ENCODE data around the gene RNPEPL1. TPM values are rescaled to one million over a fixed set of nuclear protein-coding genes. Genes with fewer than 3 reads are reported as not detected.
"Not testable (repeated sequence)": the region's sequence is repeated elsewhere in the genome, so short reads cannot be mapped to it uniquely, and the experiment has no call there.

RNPEPL1 gene
- polyA plus RNA-seq, 4 donors, result 26.2 to 38.7 (median 28.3) TPM

GRCh38 chr2:240601831-240602160 is 33.5 kb downstream of the RNPEPL1 start:
- DNase-seq (ENCODE audit: low read depth in 4 of 4, low spot score in 3 of 4), result no peak

- no peak for DNase-seq (ENCODE audit: low read depth in 4 of 4, low spot score in 3 of 4)
Observed at GRCh38 chr2:240602266-240603050, 34.2 kb downstream of the RNPEPL1 start.

- DNase-seq (ENCODE audit: low read depth in 4 of 4, low spot score in 3 of 4), result no peak
Observed at GRCh38 chr2:240603081-240603835, 35.0 kb downstream of the RNPEPL1 start.

GRCh38 chr2:240603846-240604245 is 35.6 kb downstream of the RNPEPL1 start:
- no peak for DNase-seq (ENCODE audit: low read depth in 4 of 4, low spot score in 3 of 4)

GRCh38 chr2:240604291-240604938 is 36.1 kb downstream of the RNPEPL1 start:
- peak; percentile 49 to 69 (median 56) for DNase-seq (ENCODE audit: low read depth in 4 of 4, low spot score in 3 of 4)

- DNase-seq (ENCODE audit: low read depth in 4 of 4, low spot score in 3 of 4), result no peak
Observed at GRCh38 chr2:240604939-240605716, 36.8 kb downstream of the RNPEPL1 start.

- no peak for DNase-seq (ENCODE audit: low read depth in 4 of 4, low spot score in 3 of 4)
Observed at GRCh38 chr2:240605867-240606743, 37.8 kb downstream of the RNPEPL1 start.

GRCh38 chr2:240611601-240612210 is 43.4 kb downstream of the RNPEPL1 start:
- no peak for DNase-seq (ENCODE audit: low read depth in 4 of 4, low spot score in 3 of 4)

GRCh38 chr2:240613781-240614180 is 45.5 kb downstream of the RNPEPL1 start:
- DNase-seq (ENCODE audit: low read depth in 4 of 4, low spot score in 3 of 4), result no peak

- no peak for DNase-seq (ENCODE audit: low read depth in 4 of 4, low spot score in 3 of 4)
Observed at GRCh38 chr2:240614391-240614790, 46.1 kb downstream of the RNPEPL1 start.

- no peak for DNase-seq (ENCODE audit: low read depth in 4 of 4, low spot score in 3 of 4)
Observed at GRCh38 chr2:240615396-240615795, 47.1 kb downstream of the RNPEPL1 start.

GRCh38 chr2:240615820-240616547 is 47.7 kb downstream of the RNPEPL1 start:
- no peak for DNase-seq (ENCODE audit: low read depth in 4 of 4, low spot score in 3 of 4)

- not testable (repeated sequence) for DNase-seq (ENCODE audit: low read depth in 4 of 4, low spot score in 3 of 4)
Observed at GRCh38 chr2:240616860-240617666, 48.8 kb downstream of the RNPEPL1 start.

GRCh38 chr2:240618776-240619175 is 50.5 kb downstream of the RNPEPL1 start:
- no peak for DNase-seq (ENCODE audit: low read depth in 4 of 4, low spot score in 3 of 4)

GRCh38 chr2:240619506-240620148 is 51.3 kb downstream of the RNPEPL1 start:
- DNase-seq (ENCODE audit: low read depth in 4 of 4, low spot score in 3 of 4), result no peak

- DNase-seq (ENCODE audit: low read depth in 4 of 4, low spot score in 3 of 4), result no peak
Observed at GRCh38 chr2:240620149-240620731, 52.0 kb downstream of the RNPEPL1 start.

GRCh38 chr2:240620859-240621258 is 52.6 kb downstream of the RNPEPL1 start:
- no peak for DNase-seq (ENCODE audit: low read depth in 4 of 4, low spot score in 3 of 4)

All from right renal pelvis (tissue), 4 donors.